Measurements from ENCODE around the gene SYMPK.
"Not testable (repeated sequence)": the region's sequence is repeated elsewhere in the genome, so short reads cannot be mapped to it uniquely, and the experiment has no call there.

Gene SYMPK

DNA sequence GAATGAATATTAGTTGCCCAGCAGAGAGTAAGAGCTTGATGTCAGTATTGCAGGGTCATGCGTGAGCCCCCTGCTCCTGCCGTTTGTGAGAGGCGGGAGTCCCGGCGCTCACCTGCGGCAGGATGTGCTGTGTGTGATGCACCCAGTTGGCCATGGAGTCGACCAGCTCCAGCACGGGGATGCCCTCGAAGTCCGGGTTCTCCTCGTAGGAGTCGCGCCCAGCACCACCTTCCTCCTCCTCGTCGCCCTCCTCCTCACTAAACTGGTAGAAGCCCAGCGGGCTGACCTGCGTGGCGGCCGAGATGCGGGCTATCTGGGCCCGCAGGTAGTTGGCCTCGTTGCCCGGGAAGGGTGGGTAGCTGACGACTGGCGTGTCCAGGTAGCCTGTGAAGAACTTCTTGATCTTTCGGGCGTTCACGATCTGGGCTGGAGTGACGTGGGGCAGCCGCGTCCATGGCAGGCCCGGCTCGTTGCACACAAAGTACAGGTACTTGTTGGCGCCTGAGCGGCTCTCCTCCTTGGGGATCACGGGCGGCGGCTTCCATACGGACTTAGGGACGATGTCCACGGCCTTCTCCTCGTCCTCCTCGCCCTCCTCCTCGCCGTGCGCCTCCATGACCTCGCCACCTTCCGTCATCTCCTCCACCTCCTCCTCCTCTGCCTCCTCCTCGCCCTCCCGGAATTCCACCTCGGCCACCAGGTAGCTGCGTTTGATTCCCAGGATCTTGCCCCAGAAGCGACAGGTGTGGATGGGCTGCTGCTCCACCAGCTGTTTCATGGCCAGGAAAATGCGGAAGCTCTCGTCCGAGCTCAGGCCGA lies 58.6 kb downstream of the SYMPK start:
- DNase-seq (ENCODE audit: low spot score): no peak

DNA sequence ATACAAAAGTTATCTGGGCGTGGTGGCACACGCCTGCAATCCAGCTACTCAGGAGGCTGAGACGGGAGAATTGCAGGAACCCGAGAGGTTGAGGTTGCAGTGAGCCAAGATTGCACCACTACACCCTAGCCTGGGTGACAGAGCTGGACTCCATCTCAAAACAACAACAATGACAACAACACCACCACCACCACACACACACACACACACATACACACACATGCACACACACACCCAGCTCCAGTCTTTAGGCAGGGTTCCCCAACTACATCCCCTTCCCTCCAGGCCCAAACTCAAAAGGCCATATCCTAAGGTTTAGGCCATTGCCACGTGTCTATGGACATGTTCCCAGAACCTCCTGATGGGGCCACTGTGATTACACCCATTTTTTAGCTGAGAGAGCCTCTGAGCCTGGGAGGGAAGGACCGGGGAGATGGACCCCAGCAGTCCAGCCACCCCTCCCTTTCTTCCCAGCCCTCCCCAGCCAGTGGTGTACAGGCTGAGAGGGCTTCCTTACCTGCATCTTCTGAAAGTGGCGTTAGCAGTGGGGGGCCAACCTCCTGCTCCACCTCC lies 61.3 kb downstream of the SYMPK start:
- DNase-seq (ENCODE audit: low spot score): no peak

DNA sequence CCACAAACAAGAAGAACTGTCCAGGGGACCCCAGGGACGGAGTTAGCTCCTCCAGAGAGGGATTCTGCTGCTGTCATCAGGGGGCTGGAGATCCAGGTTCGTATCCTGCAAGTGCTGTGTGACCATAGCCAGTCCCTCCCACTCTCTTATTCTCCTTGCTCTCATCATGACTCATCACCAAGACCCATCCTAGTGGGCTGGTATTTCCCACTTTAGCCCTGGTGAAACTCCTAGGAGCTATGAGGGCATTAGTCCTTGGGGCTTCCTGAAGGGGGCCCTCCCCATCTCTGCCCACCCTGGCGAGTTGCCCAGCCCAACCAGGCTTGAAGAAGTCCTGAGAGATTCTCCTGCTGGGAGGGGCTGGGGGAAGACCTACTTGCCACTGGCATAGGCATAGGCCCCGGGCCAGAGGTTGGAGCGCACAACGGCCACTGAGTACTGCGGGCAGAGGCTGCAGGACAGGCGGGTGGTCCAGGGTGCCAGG lies 62.8 kb downstream of the SYMPK start:
- no peak for DNase-seq (ENCODE audit: low spot score)

DNA sequence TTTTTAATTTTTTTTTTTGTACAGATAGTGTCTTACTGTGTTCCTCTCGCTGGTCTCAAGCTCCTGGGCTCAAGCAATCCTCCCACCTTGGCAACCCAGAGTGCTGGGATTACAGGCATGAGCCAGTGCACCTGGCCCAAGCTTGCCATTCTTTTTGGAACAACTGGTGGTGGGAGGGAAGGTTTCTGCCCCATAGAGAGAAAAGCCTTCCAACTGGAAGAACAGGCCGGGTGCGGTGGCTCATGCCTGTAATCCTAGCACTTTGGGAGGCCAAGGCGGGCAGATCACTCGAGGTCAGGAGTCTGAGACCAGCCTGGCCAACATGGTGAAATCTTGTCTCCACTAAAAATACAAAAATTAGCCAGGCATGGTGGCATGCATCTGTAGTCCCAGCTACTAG lies 63.4 kb downstream of the SYMPK start:
- DNase-seq (ENCODE audit: low spot score): not testable (repeated sequence)

DNA sequence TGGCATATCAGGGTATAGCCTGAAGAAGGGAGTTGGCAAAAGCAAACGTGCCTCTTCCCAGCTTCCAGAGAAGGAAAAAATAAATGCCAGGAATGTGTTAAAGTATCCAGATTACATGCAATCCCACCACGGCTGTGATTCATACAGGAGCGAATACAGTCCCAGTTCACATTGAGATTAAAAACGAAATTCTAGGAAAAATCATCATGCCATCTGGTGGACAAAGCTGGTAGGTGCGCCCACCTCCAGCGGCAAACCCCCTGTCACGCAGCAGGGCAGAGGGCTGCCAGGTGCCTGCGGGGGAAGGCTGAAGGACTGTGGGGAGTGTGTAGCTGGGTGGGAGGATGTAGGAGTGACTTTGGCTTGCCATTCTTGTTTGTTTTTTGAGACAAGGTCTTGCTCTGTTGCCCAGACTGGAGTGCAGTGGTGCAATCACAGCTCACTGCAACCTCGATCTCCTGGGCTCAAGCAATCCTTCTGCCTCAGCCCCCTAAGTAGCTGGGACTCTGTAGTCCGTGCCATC lies 63.9 kb downstream of the SYMPK start:
- DNase-seq (ENCODE audit: low spot score): peak; percentile 84

DNA sequence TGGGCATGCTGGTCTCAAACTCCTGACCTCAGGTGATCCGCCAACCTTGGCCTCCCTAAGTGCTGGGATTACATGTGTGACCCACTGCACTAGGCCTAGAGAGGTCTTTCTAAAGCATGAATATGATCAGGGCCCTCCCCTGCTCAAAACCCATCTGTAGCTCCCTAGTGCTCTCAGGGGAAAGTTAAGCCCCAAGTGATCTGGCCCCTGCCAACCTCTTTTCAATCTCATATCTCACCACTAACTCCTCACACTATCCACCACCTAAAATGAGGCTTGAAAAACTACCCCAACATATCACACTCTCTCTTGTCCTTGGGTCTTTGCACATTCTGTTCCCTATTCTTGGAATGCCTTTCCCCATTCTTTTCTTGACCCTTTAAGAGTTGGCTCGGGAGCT lies 68.3 kb downstream of the SYMPK start:
- DNase-seq (ENCODE audit: low spot score): no peak

DNA sequence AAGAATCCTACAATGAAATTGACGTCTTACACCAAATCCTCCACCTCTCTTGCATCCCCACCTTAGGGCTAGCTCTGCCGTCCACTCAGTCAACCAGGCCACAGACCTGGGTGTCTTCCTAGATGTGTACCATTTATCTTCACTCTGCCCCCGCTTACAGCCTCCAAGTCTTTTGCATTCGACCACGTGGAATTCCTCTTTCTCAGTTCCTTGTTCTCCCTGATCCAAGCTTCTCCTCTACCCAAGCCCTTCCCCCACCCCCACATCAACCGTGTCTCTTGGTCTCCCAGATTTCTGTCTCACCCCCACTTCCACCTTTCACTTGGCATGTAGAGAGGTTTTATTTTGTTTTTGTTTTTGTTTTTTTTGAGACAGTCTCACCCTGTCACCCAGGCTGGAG lies 69.1 kb downstream of the SYMPK start:
- DNase-seq (ENCODE audit: low spot score): no peak

DNA sequence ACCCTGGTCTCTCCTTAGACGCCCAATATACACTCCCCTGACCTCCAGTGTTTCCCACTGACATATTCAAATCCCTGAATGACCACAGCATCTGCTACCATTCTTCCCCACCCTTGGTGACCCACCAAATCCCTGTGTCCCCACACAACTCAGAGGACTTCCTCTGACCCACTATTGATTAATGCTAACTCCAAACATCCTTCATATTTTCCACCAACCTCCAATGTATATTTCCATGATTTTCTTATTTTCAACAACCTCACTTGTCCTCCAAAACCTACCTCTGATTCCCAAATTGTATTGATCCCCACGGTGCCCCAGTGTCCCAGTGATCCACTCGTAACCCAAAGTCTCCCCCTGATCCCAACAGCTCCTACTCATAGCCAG lies 69.8 kb downstream of the SYMPK start:
- no peak for DNase-seq (ENCODE audit: low spot score)

DNA sequence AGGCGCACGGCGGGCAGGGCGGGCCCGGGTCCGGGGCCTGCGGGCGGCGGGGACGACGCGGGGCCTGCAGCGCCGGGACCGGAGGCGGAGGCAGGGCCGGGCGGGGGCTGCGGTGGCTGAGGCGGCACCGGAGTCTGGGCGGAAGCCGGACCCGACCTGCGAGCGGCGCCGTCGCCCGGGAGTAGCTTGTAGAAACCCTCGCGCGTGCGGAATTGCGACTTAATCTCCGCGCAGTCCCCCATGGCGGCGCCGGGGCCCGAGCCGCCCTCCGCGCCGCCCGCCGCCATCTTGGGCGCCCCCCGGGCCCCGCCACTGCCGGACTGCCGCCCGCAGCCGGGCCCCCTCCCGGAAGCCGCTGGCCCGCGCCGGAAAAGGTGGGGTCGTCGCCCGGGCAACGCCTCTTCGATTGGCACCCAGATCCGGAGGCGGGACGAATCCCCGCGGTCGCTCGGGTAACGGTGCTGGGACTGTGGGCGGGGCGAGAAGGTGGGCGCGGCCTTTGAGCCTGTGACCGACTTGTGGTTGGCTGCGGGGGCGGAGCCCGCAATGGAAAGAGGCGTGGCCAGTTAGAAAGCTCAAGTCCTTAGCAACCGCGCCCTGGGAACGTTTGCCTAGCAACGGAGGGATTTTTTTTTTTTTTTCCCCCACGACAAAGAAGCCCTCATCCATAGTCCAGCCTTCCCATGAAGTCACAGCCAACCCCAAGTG lies 70.3 kb downstream of the SYMPK start, which contains the start of gene DMWD:
Gene DMWD (minus strand): TSS at position 376 of the 708 bp plus-strand sequence. CDS start 89 bp downstream, at position 287.
- DNase-seq (ENCODE audit: low spot score): peak; percentile 96

DNA sequence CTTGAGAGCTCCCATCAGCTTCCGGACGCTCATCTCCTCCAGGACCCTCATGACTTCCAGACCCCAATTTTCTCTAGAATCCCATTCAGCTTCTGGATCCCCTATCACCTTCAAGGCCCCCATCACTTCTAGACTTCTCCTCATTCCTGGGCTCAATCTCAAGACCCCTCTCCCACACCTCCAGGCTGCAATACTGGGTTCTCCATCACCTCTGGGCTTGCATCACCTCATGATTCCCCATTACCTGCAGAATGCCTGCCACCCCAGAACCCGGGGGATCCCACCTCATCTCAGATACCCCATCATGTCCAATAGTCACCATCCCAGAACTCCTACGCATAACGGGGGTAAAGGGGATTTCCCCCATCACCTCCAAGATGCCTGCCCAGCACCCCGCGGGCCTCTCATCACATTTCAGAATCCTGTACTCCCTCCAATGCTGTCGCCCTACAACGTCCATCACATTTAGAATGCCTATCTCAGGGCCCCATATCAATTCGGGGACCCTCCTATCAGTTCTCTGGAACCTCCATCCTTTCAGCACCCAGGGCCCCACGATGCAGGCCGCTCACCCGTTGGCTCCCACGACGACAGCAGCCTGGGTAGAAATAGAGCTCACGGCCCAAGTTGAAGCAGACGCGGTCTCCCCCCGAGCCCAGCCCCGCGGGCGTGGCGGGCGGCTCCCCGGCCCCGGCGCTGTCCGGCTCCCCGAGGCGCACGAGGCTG lies 71.0 kb downstream of the SYMPK start:
- no peak for DNase-seq (ENCODE audit: low spot score)

DNA sequence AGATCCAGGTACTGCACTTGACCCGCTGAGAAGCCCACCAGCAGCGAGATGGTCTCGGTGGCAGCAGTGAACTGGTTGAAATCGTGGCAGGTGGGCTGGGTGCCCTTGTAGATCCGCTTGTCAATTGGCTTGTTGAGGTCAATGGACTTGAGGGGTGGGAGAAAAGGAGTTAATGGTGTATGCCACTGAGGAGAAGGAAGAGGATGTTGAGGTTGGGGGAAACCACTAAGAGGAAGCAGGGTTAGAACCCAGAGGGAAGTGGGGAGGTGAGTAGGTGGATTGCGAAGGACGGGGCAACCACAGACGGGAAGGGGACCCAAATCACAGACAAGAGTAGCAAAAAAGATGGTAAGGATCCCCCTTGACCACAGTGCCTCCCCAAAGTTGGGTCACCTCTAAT lies 72.0 kb downstream of the SYMPK start:
- no peak for DNase-seq (ENCODE audit: low spot score)

DNA sequence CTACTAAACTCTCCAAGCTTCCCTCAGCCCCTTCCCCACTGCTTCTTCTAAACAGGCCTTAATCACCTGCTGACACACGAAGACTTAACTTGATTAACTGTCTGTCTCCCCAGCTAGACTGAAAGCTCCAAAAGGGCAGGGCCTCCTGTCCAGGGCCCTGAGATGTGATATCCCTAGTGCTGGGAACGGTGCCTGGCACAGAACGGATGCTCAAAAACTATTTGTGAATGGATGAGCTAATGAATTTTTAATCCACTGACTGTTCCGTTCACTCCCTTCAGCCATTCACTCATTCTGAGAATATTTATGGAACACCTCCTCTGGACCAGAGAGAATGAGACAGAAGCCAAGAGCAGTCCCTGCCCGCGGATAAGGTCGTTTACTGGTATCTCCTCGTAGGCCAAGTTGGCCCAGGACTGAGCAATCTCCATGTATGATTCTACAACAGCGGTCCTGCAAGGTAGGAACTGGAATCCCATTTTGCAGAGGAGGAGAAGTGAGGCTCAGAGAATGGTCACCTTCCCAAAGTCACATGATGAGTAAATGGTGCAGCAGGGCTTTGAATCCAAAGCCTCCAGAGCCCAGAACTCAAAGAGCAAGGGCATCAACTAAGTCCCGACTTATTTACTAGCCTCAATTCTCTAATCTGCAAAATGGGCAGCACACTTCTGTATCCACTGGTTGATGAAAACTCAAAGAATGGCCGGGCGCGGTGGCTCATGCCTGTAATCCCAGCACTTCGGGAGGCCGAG lies 73.7 kb downstream of the SYMPK start:
- DNase-seq (ENCODE audit: low spot score): no peak

DNA sequence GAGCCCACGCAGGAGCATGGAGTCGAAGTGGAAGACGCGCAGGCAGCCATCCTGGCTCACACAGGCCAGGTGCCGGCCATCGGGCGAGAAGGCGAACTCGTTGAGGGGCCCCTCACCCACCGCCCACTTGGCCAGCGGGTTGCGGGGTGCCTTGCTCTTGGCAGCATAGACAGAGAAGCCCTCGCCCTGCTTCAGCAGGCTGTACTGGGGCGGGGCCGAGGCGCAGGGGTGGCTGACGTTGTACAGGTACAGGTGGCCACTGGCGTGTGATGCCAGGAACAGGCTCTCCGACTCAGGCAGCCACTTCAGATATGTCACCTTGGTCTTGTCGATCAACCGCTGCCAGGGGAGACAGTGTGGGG lies 76.4 kb downstream of the SYMPK start:
- no peak for DNase-seq (ENCODE audit: low spot score)

DNA sequence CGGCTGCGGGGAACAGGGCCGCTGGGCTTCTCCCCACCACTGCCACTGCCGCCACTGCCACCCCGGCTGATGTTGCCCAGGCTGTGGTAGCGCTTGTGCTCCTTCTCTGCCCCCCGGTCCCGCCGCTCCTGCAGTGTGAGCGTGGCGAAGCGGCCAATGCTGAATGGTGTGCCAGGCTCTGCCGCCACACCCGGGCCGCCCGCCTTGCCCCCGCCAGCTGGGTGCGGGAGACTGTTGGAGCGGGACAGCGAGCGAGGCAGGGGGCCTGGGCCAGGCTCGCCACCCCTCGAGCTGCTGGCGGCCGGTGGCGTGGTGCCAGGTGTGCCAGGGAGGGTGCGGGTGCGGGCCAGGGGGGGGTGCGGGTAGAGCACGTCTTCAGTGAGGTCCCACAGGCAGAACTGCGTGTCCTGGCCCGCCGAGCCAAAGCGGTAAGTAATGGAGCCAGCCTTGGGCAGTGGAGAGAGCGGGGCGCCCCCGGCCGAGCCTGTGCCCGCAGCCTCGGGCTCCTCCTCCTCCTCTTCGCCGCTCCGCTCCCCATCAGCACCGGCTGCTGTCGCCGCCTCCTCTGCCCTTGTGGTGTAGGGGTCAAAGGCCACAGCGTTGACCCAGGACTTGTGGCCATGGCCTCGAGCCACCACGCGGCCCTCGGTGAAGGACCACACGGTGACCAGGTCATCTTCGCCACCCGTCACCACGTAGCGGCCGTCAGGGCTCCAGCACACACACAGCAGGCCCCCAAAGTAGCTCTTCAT lies 77.0 kb downstream of the SYMPK start:
- no peak for DNase-seq (ENCODE audit: low spot score)

DNA sequence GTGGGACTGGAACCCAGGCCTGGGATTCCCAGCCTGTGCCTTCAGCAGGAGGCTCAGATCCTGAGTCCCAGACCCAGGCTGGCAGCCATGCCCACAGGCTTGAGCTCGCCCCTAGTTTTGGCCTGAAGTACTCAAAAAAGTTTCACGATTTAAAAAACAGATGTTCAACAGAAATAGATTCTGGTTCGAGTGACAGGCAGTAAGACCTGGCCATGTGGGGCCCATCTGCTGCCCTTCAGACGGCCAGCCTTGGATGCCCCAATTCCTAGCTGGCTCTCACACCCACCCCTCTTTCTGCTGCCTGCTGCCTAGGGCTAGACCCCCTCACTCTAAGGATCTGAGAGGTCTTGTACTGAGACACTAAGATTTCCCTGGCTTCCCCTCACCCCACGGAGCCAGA lies 77.8 kb downstream of the SYMPK start:
- no peak for DNase-seq (ENCODE audit: low spot score)

DNA sequence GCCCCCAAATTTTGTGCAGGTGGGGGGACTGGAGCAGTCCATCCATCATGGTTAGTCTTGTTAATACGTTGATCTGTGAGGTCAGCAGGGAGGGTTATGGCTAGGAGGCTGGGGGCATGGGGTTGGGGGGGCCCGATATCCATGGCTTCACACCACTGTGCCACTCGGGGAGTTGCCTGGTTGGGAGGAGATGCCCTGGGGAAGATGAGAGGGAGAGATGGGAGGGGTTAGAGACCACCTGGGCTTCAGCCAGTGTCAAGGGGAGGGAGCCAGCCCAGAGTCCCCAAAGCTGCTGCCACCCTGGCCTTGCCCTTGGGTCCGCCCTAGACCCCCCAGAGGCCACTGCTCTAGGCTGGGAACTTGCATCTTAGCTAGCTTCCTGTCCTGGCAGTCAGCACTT lies 78.9 kb downstream of the SYMPK start:
- DNase-seq (ENCODE audit: low spot score): no peak

DNA sequence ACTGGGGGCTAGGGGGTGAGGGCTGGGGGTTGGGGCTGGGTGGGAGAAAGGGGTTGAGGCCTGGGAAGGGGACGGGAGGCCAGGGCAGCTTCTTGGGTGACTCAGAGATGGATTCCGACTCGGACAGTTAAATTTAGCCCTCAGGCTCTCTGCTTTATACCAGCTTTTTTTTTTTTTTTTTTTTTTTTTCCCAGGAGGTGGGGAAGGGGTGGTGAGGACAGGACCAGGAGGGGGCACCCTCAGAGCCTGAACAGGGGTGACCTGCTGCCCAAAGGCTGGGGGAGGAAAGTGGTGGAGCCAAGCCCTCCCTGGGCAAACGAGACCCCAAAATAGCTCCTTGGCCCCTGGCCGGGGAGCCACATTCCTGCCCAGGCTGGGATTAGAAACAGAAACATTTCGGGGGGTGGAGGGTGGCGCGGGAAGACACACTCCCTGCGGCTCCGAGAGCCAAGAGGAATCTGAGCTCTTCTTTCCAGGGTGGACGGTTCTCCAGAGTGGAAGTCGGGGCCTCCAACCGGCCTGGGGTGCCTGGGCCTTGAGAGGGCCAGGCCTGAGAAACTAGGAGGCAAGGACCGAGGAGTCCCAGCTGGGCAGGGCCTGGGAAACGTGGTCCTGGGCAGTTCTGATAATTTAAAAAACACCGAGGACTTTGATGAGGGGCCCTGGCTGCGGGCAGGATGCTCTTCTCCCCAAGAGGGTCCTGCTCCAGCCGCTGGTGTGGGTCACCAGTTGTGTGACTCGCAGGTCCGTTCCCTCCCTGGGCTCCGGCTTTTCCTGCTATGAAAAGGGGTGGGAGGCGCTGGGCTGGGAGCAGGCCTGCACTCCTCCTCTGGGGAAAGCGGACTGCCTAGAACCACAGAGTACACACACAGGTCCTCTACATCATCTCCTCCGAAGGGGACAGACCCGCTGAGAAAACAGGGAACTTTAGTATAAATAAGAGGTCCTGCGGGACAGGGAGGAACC lies 79.8 kb downstream of the SYMPK start:
- no peak for DNase-seq (ENCODE audit: low spot score)

DNA sequence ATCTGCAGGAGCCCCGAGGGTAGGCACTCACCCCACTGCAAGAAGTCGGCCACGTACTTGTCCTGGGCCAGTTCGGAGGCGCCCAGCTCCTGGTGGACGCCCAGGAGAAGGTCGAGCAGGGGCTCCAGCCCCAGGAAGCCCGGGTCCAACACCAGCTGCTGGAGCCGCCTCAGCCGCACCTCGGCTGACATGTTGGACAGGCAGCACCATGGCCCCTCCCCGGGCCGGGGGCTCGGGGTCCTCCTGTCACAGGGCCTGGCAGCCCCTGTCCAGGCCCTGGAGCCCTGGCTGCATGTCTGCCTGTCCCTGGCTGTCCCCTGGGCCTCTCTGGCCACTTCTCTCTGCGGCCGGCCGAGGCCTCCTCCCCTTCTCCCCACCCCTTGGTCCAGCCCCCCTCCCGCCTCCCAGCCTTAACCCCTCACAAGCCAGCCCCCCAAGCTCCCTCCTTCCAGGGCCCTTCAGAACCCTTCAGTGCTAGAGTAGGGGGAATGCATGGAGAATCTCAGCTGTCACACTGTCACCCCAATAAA lies 80.7 kb downstream of the SYMPK start, which contains the start of gene DMPK:
Gene DMPK (minus strand): TSS at position 329 of the 530 bp plus-strand sequence. CDS start 138 bp downstream, at position 191.
- DNase-seq (ENCODE audit: low spot score): no peak
